Thyroid gland (tissue), 4 donors: ENCODE data around the gene MAP7D1. TPM values are rescaled to one million over a fixed set of nuclear protein-coding genes. Genes with fewer than 3 reads are reported as not detected.

Experiments
- DNase-seq, 2 donors: peaks; one replicate each; pipeline ENCODE4 v3.0.0-alpha.2; 2019
- H3K27ac ChIP-seq, 3 donors: fragments of 200-600 bp; sonication (generic); 1 replicate in 2 of 3; 2 replicates in 1 of 3; pipeline ENCODE4 v1.5.1; 2016 to 2019; ENCODE audit warnings: mild to moderate bottlenecking in 1 of 3, moderate library complexity in 1 of 3
- H3K27me3 ChIP-seq: fragments of 200-600 bp; sonication (generic); one replicate; pipeline ENCODE4 v1.5.1; 2019
- H3K36me3 ChIP-seq, 2 donors: fragments of 200-600 bp; sonication (generic); one replicate each; pipeline ENCODE4 v1.5.1; 2016 to 2019
- H3K4me1 ChIP-seq, 2 donors: fragments of 200-600 bp; sonication (generic); one replicate each; pipeline ENCODE4 v1.5.1; 2017 to 2019
- H3K4me3 ChIP-seq, 3 donors: fragments of 200-600 bp; sonication (generic); replicated peaks in 1 of 3; 1 replicate in 2 of 3; 2 replicates in 1 of 3; pipeline ENCODE4 v1.5.1; 2016; ENCODE audit warnings: mild to moderate bottlenecking in 1 of 3
- H3K9me3 ChIP-seq: fragments of 200-600 bp; sonication (generic); one replicate; pipeline ENCODE4 v1.5.1; 2017
- CTCF ChIP-seq, 6 experiments: fragments of 200-600 bp in 3 of 6; fragments of 450-650 bp in 3 of 6; sonication (generic) in 3 of 6; IDR thresholded peaks; one replicate each; pipeline ENCODE4 v1.5.1; 2016 to 2019; ENCODE audit warnings: antibody characterized with exemption in 6 of 6, mild to moderate bottlenecking in 2 of 6, inconsistent platforms in 1 of 6, moderate library complexity in 1 of 6
- POLR2A ChIP-seq, 2 donors: fragments of 450-650 bp; IDR thresholded peaks; one replicate each; pipeline ENCODE4 v1.6.1; 2017; ENCODE audit warnings: antibody characterized with exemption in 2 of 2, mild to moderate bottlenecking in 2 of 2, moderate library complexity in 1 of 2
- WGBS, 2 donors: methylation state at CpG; one replicate each; pipeline ENCODE4 v1.1.5; 2017; 5-methylcytosine and 5-hydroxymethylcytosine counted together
- intact Hi-C: fragments of 100-400 bp; cut with DNase I; formaldehyde crosslinking; loops from one replicate; pipeline ENCODE4 v1.15.1; 2023
- total RNA-seq, 4 donors: library from RNA; depleted of rRNA; stranded (reverse); fragments of >200 nt; gene quantifications; one replicate each; pipeline ENCODE4 v1.2.3, GENCODE V29; 2016

MAP7D1 gene
- total RNA-seq, 4 donors from 2014 or later = 63.6 to 75.0 (median 68.7) TPM

GRCh38 chr1:36199934-36200741 lies 44.2 kb downstream of the MAP7D1 start:
- no peak overlapping the region for H3K27ac ChIP-seq
- H3K4me1 ChIP-seq = peaks cover 21 to 22% of the 10 kb centered on the region in 2 donors
- TF ChIP-seq CTCF (IDR thresholded peaks at IDR 0.05) (no peak), POLR2A (IDR thresholded peaks at IDR 0.05) (no peak)
- no peak for DNase-seq
- no peaks in the 10 kb centered on the region for H3K9me3 ChIP-seq
- H3K4me3 ChIP-seq = no peak overlapping the region
- H3K36me3 ChIP-seq = no peaks in the 10 kb centered on the region
- 72 to 73% methylated on average over 13 of the region's 13 CpGs for WGBS, 2 donors
- intact Hi-C loops = no loop called here
- no peaks in the 10 kb centered on the region for H3K27me3 ChIP-seq

DNA sequence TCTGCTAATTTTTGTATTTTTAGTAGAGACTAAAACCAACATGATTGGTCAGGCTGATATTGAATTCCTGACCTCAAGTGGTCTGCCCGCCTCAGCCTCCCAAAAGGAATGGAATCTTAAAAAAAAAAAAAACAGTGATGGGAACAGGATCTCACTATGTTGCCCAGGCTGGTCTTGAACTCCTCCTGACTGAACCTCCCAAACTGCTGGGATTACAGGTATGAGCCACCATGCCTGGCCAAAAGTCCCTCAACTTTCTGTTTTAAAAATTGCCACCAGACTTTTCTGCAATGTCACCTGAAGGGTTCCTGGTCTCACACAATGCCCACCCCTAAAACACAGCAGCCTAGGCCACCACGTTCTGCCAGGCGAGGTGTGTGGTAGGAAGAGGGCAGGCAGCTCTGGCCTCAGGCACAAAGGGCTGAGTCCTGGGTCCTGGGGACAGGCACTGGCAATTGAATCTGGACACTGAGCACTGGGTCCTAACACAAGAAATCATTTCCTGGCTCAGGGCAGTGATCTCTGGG lies 47.1 kb downstream of the MAP7D1 start:
- H3K27ac ChIP-seq = peak overlapping the region; percentile 90 to 97 (median 96)
- no peaks in the 10 kb centered on the region for H3K36me3 ChIP-seq
- H3K9me3 ChIP-seq = no peaks in the 10 kb centered on the region
- 69 to 93% methylated on average over 3 of the region's 3 CpGs for WGBS, 2 donors
- no peak overlapping the region for H3K4me3 ChIP-seq
- peaks cover 25 to 36% of the 10 kb centered on the region in 2 donors for H3K4me1 ChIP-seq
- DNase-seq = no peak
- no peaks in the 10 kb centered on the region for H3K27me3 ChIP-seq
- intact Hi-C loops = no loop called here
- TF ChIP-seq POLR2A (IDR thresholded peaks at IDR 0.05) = no peak
- no peak for TF ChIP-seq CTCF (IDR thresholded peaks at IDR 0.05)

DNA sequence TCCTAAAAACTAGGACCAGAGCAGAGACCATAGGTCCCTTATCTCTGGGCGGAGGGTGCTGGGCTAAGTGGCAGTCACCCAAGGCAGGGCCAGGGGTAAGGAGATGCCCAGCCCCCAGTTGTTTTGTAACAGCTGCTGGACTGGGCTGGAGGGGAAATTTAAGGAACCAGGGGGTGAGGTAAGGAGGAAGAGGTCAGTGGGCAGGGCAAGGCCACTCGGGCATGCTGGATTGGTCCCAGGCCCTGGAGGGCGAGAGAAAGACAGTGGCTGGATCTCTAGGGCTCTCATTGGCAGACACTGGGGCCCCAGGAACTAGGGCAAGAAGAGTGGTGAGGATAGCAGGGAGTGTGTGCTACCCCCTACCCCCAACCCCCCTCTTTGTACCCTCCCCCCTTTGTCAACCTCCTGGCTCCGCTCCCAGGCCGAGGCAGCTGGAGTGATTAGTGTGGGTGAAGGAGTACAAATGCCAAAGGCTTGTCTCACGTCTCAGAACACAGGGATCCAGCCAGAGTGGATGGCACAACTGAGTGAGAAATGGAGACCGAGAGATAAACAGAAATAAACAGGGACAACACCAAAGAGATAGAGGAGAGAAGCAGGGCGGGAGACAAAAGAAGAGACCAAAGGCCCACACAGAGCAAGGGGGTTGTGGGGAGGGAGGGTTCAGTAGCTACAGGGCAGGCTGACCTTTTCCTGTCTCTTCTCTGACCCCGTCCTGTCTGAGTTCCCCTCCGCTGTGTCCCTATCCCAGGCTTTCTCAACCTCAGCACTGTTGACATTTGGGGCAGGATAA lies 47.8 kb downstream of the MAP7D1 start:
- Histone ChIP-seq H3K4me3 (no peak overlapping the region), H3K27me3 (no peaks in the 10 kb centered on the region), H3K4me1 (peaks cover 25 to 36% of the 10 kb centered on the region in 2 donors), H3K27ac (peak overlapping the region; percentile 90 to 97 (median 96)), H3K36me3 (no peaks in the 10 kb centered on the region), H3K9me3 (no peaks in the 10 kb centered on the region)
- 33 to 39% methylated on average over 10 of the region's 10 CpGs for WGBS, 2 donors
- TF ChIP-seq CTCF (IDR thresholded peaks at IDR 0.05) = no peak
- TF ChIP-seq POLR2A (IDR thresholded peaks at IDR 0.05) = peak in 1 of 2 donors; percentile 17
- intact Hi-C loops = no loop called here
- DNase-seq = peak; percentile 85 to 90

DNA sequence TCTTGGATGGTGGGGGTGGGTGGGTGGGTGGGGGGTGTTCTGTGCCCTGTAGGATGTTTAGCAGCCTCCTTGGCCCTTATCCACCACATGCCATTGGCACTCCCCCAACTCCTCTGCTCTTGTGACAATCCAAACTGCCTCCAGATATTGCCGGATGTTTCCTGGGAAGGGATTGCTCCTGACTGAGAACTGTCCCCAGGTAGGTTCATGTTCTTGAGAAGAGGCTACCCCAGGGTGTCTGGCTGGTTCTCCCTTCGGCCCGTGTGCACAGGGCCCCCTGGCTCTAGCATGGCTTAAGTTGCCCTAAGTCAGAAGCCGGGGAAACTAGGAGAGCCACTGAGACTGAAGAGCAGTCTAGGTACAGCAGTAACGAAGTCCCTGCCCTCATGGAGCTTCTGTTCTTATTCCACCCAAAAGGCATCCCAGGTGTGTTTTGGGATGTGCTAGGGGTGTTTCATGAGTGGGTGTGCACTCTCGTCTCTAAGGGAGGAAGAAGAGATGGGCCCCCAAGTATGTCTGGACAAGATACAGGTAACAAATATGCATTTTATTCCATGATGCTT lies 48.5 kb downstream of the MAP7D1 start:
- Histone ChIP-seq H3K27ac (peak overlapping the region; percentile 90 to 97 (median 96)), H3K27me3 (no peaks in the 10 kb centered on the region), H3K36me3 (no peaks in the 10 kb centered on the region), H3K4me3 (no peak overlapping the region), H3K4me1 (peaks cover 25 to 36% of the 10 kb centered on the region in 2 donors), H3K9me3 (no peaks in the 10 kb centered on the region)
- TF ChIP-seq CTCF (IDR thresholded peaks at IDR 0.05) (no peak), POLR2A (IDR thresholded peaks at IDR 0.05) (no peak)
- DNase-seq = peak; percentile 84
- intact Hi-C loops = no loop called here
- WGBS, 2 donors = 59 to 66% methylated on average over 6 of the region's 6 CpGs
